HEK293T (cell line): ENCODE results near the gene CHMP5.

Experiments used
- FOXM1 ChIP-seq: fragments of 450-650 bp; IDR thresholded peaks from 2 replicates; pipeline ENCODE4 v1.6.1; 2017; ENCODE audit warnings: mild to moderate bottlenecking, borderline replicate concordance
- NFRKB ChIP-seq: fragments of 450-650 bp; IDR thresholded peaks from 2 replicates; pipeline ENCODE4 v1.6.1; 2016; ENCODE audit warnings: mild to moderate bottlenecking, moderate library complexity

DNA sequence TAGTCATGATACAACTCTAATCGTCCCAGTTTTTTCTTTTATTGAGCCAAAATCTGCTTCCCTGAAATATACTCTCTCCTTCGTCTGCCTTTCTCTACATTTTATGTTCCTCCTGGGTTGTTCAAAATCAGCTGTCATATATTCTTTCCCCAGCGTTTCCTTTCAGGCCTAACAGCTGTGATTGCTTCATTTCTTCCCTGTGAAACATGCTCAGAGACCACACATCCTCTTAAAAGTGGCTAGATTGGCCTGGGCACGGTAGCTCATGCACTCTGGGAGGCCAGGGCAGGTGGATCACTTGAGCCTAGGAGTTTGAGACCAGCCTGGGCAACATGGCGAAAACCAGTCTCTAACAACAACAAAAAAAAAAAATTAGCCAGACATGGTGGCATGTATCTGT lies 50.5 kb downstream of the CHMP5 start:
- TF ChIP-seq NFRKB (no peak), FOXM1 (no peak)
